Measurements from ENCODE around the gene RSL1D1. TPM values are rescaled to one million over a fixed set of nuclear protein-coding genes. Genes with fewer than 3 reads are reported as not detected.
A peak's percentile ranks its signal among the peaks of the same experiment; 100 is the strongest.
"Not testable (repeated sequence)": the region's sequence is repeated elsewhere in the genome, so short reads cannot be mapped to it uniquely, and the experiment has no call there.

Gene RSL1D1
- total RNA-seq, 8 experiments from 2014 or later = 89.3 to 243 (median 124) TPM

DNA sequence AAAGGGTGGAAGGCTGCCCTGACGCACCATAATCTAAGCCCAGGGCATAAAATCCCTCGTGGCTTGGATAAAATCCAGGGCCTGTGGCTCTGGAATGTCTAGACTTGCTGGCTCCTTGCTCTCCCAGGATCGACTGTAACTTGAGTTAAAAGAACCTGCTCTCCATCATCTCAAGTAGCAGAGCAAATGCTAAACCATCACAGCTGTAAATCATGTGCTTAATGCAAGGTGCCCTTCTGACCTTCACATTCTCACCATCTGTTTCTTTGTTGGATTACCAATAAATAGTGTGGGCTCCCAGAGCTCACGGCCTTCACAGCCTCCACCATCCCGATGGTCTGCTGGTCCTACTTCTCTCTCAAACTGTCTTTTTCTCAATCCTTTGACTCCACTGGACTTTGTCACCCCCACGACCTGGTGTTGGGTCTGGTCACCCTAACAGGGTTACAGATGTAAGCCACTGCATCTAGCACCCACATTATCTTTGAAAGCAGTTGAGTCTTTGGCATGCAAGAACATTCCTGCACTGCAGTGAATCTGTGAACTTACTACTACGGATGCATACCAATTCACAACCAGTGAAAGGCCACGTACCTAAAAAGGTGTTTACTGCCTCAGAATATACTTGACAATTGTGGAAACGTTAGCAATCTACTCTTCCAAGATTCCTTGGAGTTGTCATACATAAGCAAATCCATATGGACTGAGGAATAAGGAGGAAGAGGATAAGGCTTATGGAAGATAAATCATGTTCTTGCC is 15.3 kb downstream of the RSL1D1 start:
- peak in 3 of 8 experiments; percentile 22 to 46 (median 46) for ATAC-seq (replicated peaks in 6 of 8)
- Histone ChIP-seq H3K4me1 (replicated peaks in 1 of 2) (peaks cover 0 to 5% of the 10 kb centered on the region in 2 donors), H3K4me3 (no peak overlapping the region), H3K27ac (no peak overlapping the region)
- in situ Hi-C loops (cut with MboI; ENCODE audit: low pct_unique_long_range_greater_than_20kb in 2 of 9, low sequenced_read_pairs in 9 of 9, unreplicated experiment in 9 of 9) = no loop called here
- 0 to 53% (median 45%) methylated on average over 2 to 8 of the region's 9 CpGs; no CpG with 5 or more reads in 2 of the 10 experiments for WGBS, 10 experiments

DNA sequence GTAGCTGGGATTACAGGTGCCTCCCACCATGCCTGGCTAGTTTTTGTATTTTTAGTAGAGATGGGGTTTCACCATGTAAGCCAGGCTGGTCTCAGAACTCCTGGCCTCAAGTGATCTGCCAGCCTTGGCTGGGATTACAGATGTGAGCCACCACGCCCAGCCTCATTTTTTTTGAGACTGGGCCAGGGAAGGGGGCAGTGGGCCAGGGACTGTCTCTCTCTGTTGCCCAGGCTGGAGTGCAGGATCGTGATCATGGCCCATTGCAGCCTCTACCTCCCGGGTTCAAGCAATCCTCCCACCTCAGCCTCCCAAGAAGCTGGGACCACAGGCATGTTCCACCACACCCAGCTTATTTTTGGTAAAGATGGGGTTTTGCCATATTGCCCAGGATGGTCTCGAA is 16.0 kb downstream of the RSL1D1 start:
- Histone ChIP-seq H3K4me1 (replicated peaks in 1 of 2) (peaks cover 0 to 5% of the 10 kb centered on the region in 2 donors), H3K4me3 (no peak overlapping the region), H3K27ac (peak overlapping the region in 1 of 2 donors; percentile 46)
- 50 to 100% (median 96%) methylated on average over 1 to 4 of the region's 4 CpGs; no CpG with 5 or more reads in 2 of the 10 experiments for WGBS, 10 experiments
- in situ Hi-C loops (cut with MboI; ENCODE audit: low pct_unique_long_range_greater_than_20kb in 2 of 9, low sequenced_read_pairs in 9 of 9, unreplicated experiment in 9 of 9) = no loop called here
- no peak for ATAC-seq (replicated peaks in 6 of 8)

DNA sequence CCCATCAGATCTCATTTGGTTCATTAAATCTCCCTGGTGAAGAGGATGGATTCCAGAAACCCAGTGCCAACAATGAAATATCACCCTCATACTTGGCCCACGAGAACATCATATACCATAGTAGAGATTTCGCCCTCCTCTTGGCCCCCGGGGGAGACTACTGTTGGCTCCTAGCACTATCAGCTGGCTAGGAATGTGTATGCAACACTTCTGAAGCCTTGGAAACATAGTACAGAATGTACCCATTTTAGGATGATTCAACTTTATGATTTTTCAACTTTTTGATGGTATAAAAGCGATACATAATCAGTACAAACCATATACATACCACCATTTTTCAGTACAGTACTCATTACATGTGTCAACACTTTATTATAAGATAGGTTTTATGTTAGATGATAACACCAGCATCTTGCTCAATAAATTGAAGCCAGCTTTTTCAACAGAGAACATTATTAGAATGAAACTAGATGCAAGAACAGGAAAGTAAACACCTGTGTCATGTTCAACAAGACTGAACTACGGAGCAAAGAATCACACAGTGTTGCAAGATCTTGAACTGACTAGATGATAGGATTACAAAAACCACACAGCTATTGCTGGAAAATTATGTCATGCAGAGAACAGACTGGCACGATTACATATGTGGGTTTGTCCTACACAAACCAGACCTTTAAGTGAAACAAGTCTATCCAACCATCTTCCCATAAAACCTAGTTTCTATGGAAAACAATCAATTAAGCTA is 17.2 kb downstream of the RSL1D1 start:
- Histone ChIP-seq H3K27ac (no peak overlapping the region), H3K4me1 (replicated peaks in 1 of 2) (peaks cover 0 to 5% of the 10 kb centered on the region in 2 donors), H3K4me3 (no peak overlapping the region)
- peak in 1 of 8 experiments; percentile 38 for ATAC-seq (replicated peaks in 6 of 8)
- in situ Hi-C loops (cut with MboI; ENCODE audit: low pct_unique_long_range_greater_than_20kb in 2 of 9, low sequenced_read_pairs in 9 of 9, unreplicated experiment in 9 of 9) = no loop called here
- 37 to 100% (median 91%) methylated on average over 1 to 6 of the region's 6 CpGs; no CpG with 5 or more reads in 2 of the 10 experiments for WGBS, 10 experiments

DNA sequence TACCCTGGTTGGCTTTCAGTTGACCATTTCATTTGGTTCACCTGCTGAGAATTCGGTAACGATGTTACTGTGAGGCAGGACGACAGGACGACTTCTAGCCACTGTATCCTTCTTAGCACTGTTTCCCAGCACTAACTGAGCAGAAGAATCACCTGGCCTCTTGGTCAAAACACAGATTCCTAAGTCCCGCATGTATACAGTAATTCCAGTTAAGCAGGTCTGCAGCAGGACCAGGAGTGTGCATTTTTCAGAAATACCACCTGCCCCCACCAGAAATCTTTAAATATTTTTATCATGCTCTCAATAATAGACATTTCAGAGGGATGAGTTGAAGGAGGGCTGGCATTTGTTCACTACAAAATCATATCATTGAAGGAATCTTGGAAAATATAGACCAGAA is 22.6 kb downstream of the RSL1D1 start:
- Histone ChIP-seq H3K4me1 (replicated peaks in 1 of 2) (no peaks in the 10 kb centered on the region), H3K27ac (no peak overlapping the region), H3K4me3 (no peak overlapping the region)
- WGBS, 10 experiments = 66 to 100% (median 84%) methylated on average over 1 to 5 of the region's 5 CpGs; no CpG with 5 or more reads in 1 of the 10 experiments
- in situ Hi-C loops (cut with MboI; ENCODE audit: low pct_unique_long_range_greater_than_20kb in 2 of 9, low sequenced_read_pairs in 9 of 9, unreplicated experiment in 9 of 9) = no loop called here
- no peak for ATAC-seq (replicated peaks in 6 of 8)

DNA sequence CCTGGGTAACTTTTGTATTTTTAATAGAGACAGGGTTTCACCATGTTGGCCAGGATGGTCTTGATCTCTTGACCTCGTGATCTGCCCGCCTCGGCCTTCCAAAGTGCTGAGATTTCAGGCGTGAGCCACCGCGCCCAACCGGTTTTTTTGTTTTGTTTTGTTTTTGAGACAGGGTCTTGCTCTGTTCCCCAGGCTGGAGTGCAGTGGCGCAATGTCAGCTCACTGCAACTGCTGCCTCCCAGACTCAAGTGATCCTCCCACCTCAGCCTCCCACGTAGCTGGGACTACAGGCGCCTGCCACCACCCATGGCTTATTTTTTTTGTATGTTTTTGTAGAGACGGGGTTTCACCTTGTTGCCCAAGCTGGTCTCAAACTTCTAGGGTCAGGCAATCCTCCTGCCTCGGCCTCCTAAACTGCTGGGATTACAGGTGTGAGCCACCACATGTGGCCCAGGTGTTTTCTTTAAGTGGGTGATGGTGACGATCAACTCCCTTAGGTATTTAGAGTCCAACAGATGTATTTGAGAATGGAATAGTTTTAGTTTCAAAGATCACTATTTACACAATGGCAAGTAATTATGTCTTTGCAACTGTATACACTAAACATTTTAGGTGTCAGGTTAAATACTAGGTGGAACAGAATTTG is 25.7 kb downstream of the RSL1D1 start:
- ATAC-seq (replicated peaks in 6 of 8); H3K27ac ChIP-seq; in situ Hi-C loops (cut with MboI; ENCODE audit: low pct_unique_long_range_greater_than_20kb in 2 of 9, low sequenced_read_pairs in 9 of 9, unreplicated experiment in 9 of 9); H3K4me3 ChIP-seq; H3K4me1 ChIP-seq (replicated peaks in 1 of 2): not testable (repeated sequence)
- 37 to 97% (median 82%) methylated on average over 1 to 6 of the region's 13 CpGs for WGBS, 10 experiments

DNA sequence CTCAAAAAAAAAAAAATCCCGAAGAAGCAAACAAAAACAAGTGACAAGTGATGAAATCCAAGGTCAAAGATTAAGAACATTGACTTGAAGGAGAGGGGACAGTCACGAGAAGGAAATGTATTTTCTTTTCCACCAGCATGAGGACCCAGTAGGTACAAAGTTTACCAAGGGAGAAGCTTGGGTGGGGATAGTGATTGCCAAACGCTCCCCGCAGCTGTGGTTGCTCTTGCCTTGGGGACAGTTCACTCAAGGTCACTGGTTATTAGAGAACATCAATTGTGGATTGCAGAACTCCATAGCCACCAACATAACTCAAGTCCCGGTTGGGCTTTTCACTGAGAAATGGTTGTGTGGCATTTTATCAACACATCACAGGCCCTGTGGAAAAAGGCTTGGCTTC is 27.0 kb downstream of the RSL1D1 start:
- WGBS, 10 experiments = 0 to 94% (median 80%) methylated on average over 1 to 5 of the region's 5 CpGs; no CpG with 5 or more reads in 1 of the 10 experiments
- ATAC-seq (replicated peaks in 6 of 8) = peak in 1 of 8 experiments; percentile 27

DNA sequence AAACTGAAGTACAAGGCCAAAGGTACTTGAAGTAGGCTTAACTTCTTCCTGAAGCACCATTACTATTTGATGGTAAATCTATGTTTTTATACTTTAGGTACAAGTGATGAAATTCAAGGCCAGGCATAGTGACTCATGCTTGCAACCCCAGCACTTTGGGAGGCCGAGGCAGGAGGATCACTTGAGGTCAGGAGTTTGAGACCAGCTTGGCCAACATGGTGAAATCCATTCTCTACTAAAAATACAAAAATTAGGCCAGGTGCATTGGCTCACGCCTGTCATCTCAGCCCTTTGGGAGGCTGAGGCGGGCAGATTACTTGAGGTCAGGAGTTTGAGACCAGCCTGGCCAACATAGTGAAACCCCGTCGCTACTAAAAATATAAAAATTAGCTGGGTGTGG is 27.7 kb downstream of the RSL1D1 start:
- 74 to 100% (median 93%) methylated on average over 1 to 5 of the region's 5 CpGs; no CpG with 5 or more reads in 5 of the 10 experiments for WGBS, 10 experiments
- H3K4me3 ChIP-seq; ATAC-seq (replicated peaks in 6 of 8); H3K4me1 ChIP-seq (replicated peaks in 1 of 2); H3K27ac ChIP-seq: not testable (repeated sequence)
- in situ Hi-C loops (cut with MboI; ENCODE audit: low pct_unique_long_range_greater_than_20kb in 2 of 9, low sequenced_read_pairs in 9 of 9, unreplicated experiment in 9 of 9) = loop anchor here in 2 of 9 experiments (25.0 kb wide), 4 partner anchors 286 to 861 kb away; a partner anchor contains a TSS

More for the DNA sequence above, 27.0 kb downstream of the RSL1D1 start:
- in situ Hi-C loops (cut with MboI; ENCODE audit: low pct_unique_long_range_greater_than_20kb in 2 of 9, low sequenced_read_pairs in 9 of 9, unreplicated experiment in 9 of 9) = loop anchor here in 2 of 9 experiments (25.0 kb wide), 4 partner anchors 287 to 862 kb away; a partner anchor contains a TSS
- H3K4me1 ChIP-seq (replicated peaks in 1 of 2) = no peaks in the 10 kb centered on the region
- H3K27ac ChIP-seq = no peak overlapping the region
- H3K4me3 ChIP-seq = no peak overlapping the region

DNA sequence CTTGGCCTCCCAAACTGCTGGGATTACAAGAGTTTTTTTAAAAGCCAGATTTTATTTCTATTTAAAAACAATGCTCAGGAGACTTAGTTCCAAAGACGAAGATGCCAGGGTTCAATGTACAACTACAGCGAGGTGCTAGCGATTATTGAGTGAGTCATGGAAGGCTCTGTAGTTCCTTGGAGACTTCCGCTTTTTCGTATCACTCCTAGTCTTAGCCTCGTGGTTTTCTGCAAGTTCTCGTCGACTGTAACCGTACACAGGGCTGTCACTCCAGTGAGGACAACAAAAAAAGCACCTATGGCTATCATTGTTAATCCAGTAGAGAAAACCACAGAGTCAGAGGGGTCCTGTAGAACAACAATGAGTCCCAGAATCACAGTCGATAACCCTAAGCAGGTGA is 31.5 kb downstream of the RSL1D1 start:
- ATAC-seq (replicated peaks in 6 of 8) = no peak
- no peak overlapping the region for H3K27ac ChIP-seq
- WGBS, 10 experiments = 75 to 98% (median 93%) methylated on average over 1 to 10 of the region's 10 CpGs; no CpG with 5 or more reads in 1 of the 10 experiments
- H3K4me1 ChIP-seq (replicated peaks in 1 of 2) = no peaks in the 10 kb centered on the region
- in situ Hi-C loops (cut with MboI; ENCODE audit: low pct_unique_long_range_greater_than_20kb in 2 of 9, low sequenced_read_pairs in 9 of 9, unreplicated experiment in 9 of 9) = loop anchor here in 2 of 9 experiments (25.0 kb wide), 4 partner anchors 282 to 857 kb away; a partner anchor contains a TSS
- no peak overlapping the region for H3K4me3 ChIP-seq

DNA sequence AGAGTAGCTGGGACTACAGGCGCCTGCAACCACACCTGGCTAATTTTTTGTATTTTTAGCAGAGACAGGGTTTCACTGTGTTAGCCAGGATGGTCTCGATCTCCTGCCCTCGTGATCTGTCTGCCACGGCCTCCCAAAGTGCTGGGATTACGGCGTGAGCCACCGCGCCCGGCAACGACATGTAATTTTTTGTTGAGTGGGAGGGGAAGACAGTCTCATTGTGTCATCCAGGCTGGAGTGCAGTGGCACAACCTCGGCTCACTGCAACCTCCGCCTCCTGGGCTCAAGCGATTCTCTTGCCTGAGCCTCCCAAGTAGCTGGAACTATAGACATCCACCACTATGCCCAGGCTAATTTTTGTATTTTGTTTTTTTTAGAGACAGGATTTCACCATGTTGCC is 32.4 kb downstream of the RSL1D1 start:
- WGBS, 10 experiments = 90 to 100% (median 95%) methylated on average over 1 to 11 of the region's 13 CpGs; no CpG with 5 or more reads in 4 of the 10 experiments

DNA sequence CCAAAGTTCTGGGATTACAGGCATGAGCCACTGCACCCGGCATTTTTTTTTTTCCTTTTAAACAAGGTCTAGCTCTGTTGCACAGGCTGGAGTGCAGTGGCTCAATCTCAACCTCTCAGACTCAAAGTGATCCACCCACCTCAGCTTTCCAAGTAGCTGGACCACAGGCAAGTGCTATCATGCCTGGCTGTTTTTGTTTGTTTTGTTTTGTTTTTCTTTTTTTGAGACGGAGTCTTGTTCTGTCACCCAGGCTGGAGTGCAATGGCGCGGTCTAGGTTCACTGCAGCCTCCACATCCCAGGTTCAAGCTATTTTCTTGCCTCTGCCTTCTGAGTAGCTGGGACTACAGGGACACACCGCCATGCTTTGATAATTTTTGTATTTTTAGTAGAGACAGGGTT is 35.2 kb downstream of the RSL1D1 start:
- Histone ChIP-seq H3K4me3 (no peak overlapping the region), H3K4me1 (replicated peaks in 1 of 2) (no peaks in the 10 kb centered on the region), H3K27ac (no peak overlapping the region)
- in situ Hi-C loops (cut with MboI; ENCODE audit: low pct_unique_long_range_greater_than_20kb in 2 of 9, low sequenced_read_pairs in 9 of 9, unreplicated experiment in 9 of 9) = loop anchor here in 2 of 9 experiments (25.0 kb wide), 4 partner anchors 279 to 854 kb away; a partner anchor contains a TSS
- WGBS, 10 experiments = 0 to 100% (median 78%) methylated on average over 1 to 4 of the region's 5 CpGs; no CpG with 5 or more reads in 2 of the 10 experiments
- no peak for ATAC-seq (replicated peaks in 6 of 8)

More for the DNA sequence above, 32.4 kb downstream of the RSL1D1 start:
- in situ Hi-C loops (cut with MboI; ENCODE audit: low pct_unique_long_range_greater_than_20kb in 2 of 9, low sequenced_read_pairs in 9 of 9, unreplicated experiment in 9 of 9) = loop anchor here in 2 of 9 experiments (25.0 kb wide), 4 partner anchors 282 to 857 kb away; a partner anchor contains a TSS
- not testable (repeated sequence) for H3K27ac ChIP-seq; H3K4me1 ChIP-seq (replicated peaks in 1 of 2); ATAC-seq (replicated peaks in 6 of 8); H3K4me3 ChIP-seq

DNA sequence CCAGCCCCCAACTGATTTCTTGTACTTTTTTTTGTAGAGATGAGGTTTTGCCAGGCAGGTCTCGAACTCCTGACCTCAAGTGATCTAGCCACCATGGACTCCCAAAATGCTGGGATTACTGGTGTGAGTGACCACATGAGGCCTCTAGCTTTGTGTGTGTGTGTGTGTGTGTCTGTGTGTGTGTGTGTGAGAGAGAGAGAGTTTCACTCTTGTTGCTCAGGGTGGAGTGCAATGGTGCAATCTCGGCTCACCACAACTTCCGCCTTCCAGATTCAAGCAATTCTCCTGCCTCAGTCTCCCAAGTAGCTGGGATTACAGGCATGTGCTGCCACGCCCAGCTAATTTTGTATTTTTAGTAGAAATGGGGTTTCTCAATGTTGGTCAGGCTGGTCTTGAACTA is 36.5 kb downstream of the RSL1D1 start:
- not testable (repeated sequence) for H3K4me3 ChIP-seq; ATAC-seq (replicated peaks in 6 of 8); H3K27ac ChIP-seq; H3K4me1 ChIP-seq (replicated peaks in 1 of 2)
- in situ Hi-C loops (cut with MboI; ENCODE audit: low pct_unique_long_range_greater_than_20kb in 2 of 9, low sequenced_read_pairs in 9 of 9, unreplicated experiment in 9 of 9) = loop anchor here in 2 of 9 experiments (25.0 kb wide), 4 partner anchors 277 to 852 kb away; a partner anchor contains a TSS
- WGBS, 10 experiments = 60 to 100% (median 93%) methylated on average over 1 to 3 of the region's 4 CpGs; no CpG with 5 or more reads in 3 of the 10 experiments

DNA sequence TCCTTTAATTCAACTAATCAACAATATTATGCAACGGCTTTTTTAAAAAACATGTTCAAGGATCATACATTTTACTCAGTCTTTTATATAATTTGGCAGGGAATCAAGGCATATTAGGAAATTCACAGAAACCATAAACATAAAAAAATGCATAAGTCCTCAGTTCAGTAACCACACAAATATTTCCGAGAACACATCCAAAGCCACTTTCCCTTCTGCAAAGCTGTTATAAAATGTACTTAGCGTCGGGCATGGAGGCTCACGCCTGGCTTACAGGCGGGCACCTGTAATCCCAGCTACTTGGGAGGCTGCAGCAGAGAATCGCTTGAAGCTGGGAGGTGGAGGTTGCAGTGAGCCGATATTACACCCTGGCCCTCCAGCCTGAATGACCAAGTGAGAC is 44.6 kb downstream of the RSL1D1 start:
- Histone ChIP-seq H3K4me1 (replicated peaks in 1 of 2) (no peaks in the 10 kb centered on the region), H3K27ac (no peak overlapping the region), H3K4me3 (no peak overlapping the region)
- ATAC-seq (replicated peaks in 6 of 8) = peak in 1 of 8 experiments; percentile 79
- in situ Hi-C loops (cut with MboI; ENCODE audit: low pct_unique_long_range_greater_than_20kb in 2 of 9, low sequenced_read_pairs in 9 of 9, unreplicated experiment in 9 of 9) = loop anchor here in 2 of 9 experiments (25.0 kb wide), 4 partner anchors 269 to 844 kb away; a partner anchor contains a TSS
- 0 to 100% (median 83%) methylated on average over 1 to 8 of the region's 8 CpGs; no CpG with 5 or more reads in 1 of the 10 experiments for WGBS, 10 experiments
